Lower lobe of right lung (tissue), 2 donors: ENCODE results near the gene DNASE1L3. TPM values are rescaled to one million over a fixed set of nuclear protein-coding genes. Genes with fewer than 3 reads are reported as not detected.

Experiments used
- ATAC-seq, 2 donors: fragments of 200-7000 bp; cut with Tn5 transposase; one replicate each; pipeline ENCODE4 v1.9.1; 2020 to 2022; ENCODE audit warnings: mild to moderate bottlenecking in 2 of 2, moderate library complexity in 2 of 2
- DNase-seq: peaks from one replicate; pipeline ENCODE4 v3.0.0-alpha.2; 2020
- H3K27ac ChIP-seq: fragments of 200-600 bp; one replicate; pipeline ENCODE4 v1.8.0; 2022
- H3K27me3 ChIP-seq: fragments of 200-600 bp; one replicate; pipeline ENCODE4 v1.8.0; 2022; ENCODE audit warnings: low read depth
- H3K36me3 ChIP-seq: fragments of 200-600 bp; one replicate; pipeline ENCODE4 v1.8.0; 2022; ENCODE audit warnings: mild to moderate bottlenecking
- H3K4me1 ChIP-seq: fragments of 200-600 bp; one replicate; pipeline ENCODE4 v1.8.0; 2022
- H3K4me3 ChIP-seq: fragments of 200-600 bp; one replicate; pipeline ENCODE4 v1.8.0; 2022; ENCODE audit warnings: mild to moderate bottlenecking
- H3K9me3 ChIP-seq: fragments of 200-600 bp; one replicate; pipeline ENCODE4 v1.8.0; 2022
- CTCF ChIP-seq: fragments of 200-600 bp; IDR thresholded peaks from one replicate; pipeline ENCODE4 v1.8.0; 2022; ENCODE audit warnings: antibody characterized with exemption, mild to moderate bottlenecking
- intact Hi-C: fragments of 100-400 bp; cut with DNase I; formaldehyde crosslinking; loops from one replicate; pipeline ENCODE4 v1.11.0; 2022
- total RNA-seq: library from RNA; stranded (reverse); fragmentation: NEBNext Ultra II Directional; extraction: Animal tissue kit (Norgen Biotek cat#: 25700); gene quantifications from one replicate; pipeline ENCODE4 v1.2.1, GENCODE V29; 2021
- donor health status: DM: no; HTN: yes; CAD: no; lungs with severe emphysema.

Gene DNASE1L3
- total RNA-seq, 1 donor from 2014 or later: 12.0 TPM

DNA sequence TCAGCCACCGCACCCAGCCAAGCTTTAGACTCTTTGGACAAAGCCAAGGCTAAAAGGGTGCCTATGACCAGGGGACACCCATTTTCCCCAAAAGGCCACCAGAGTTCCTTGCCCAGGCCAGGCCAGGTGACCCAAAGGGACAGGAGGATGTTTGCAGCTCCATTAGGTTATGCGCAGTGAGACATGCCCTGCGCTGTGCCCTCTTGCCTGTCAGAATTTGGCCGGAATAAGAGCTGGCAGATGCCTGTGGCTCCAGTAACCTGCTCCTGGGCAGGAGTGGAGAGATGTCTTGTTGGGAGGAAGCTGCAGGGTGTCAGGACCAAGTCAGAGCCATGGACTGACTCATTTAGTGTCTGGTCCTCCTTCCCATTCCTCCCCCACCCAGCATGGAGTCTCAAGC is 20.5 kb downstream of the DNASE1L3 start:
- Histone ChIP-seq H3K9me3 (no peaks in the 10 kb centered on the region), H3K4me1 (peaks cover 16% of the 10 kb centered on the region), H3K4me3 (no peak overlapping the region), H3K27me3 (no peaks in the 10 kb centered on the region), H3K27ac (no peak overlapping the region), H3K36me3 (no peaks in the 10 kb centered on the region)
- ATAC-seq: no peak
- intact Hi-C loops: no loop called here
- TF ChIP-seq CTCF: no peak
- no peak for DNase-seq

- DNase-seq (no peak), ATAC-seq (no peak)
- intact Hi-C loops: no loop called here
- Histone ChIP-seq H3K27ac (peak overlapping the region; percentile 18), H3K27me3 (no peaks in the 10 kb centered on the region), H3K4me1 (peaks cover 16% of the 10 kb centered on the region), H3K9me3 (no peaks in the 10 kb centered on the region), H3K36me3 (no peaks in the 10 kb centered on the region), H3K4me3 (no peak overlapping the region)
- no peak for TF ChIP-seq CTCF
Measured at GRCh38 chr3:58189691-58190090, 21.1 kb downstream of the DNASE1L3 start.

- intact Hi-C loops: no loop called here
Measured at GRCh38 chr3:58188921-58189451, 21.8 kb downstream of the DNASE1L3 start.

GRCh38 chr3:58188173-58188564 is 22.6 kb downstream of the DNASE1L3 start:
- ATAC-seq (no peak), DNase-seq (no peak)
- Histone ChIP-seq H3K27ac (peak overlapping the region; percentile 12), H3K4me1 (peaks cover 16% of the 10 kb centered on the region), H3K4me3 (no peak overlapping the region), H3K9me3 (no peaks in the 10 kb centered on the region), H3K27me3 (no peaks in the 10 kb centered on the region), H3K36me3 (no peaks in the 10 kb centered on the region)
- intact Hi-C loops: no loop called here
- TF ChIP-seq CTCF: no peak

More at GRCh38 chr3:58188921-58189451, 21.8 kb downstream of the DNASE1L3 start:
- H3K27ac ChIP-seq: peak overlapping the region; percentile 12
- DNase-seq (no peak), ATAC-seq (peak in 1 of 2 donors; percentile 29)
- no peaks in the 10 kb centered on the region for H3K9me3 ChIP-seq
- H3K4me1 ChIP-seq: peaks cover 16% of the 10 kb centered on the region
- no peak overlapping the region for H3K4me3 ChIP-seq
- H3K27me3 ChIP-seq: no peaks in the 10 kb centered on the region
- no peaks in the 10 kb centered on the region for H3K36me3 ChIP-seq
- TF ChIP-seq CTCF: no peak

GRCh38 chr3:58184982-58185360 is 25.8 kb downstream of the DNASE1L3 start:
- no peaks in the 10 kb centered on the region for H3K36me3 ChIP-seq
- H3K27me3 ChIP-seq: no peaks in the 10 kb centered on the region
- intact Hi-C loops: no loop called here
- TF ChIP-seq CTCF: no peak
- peaks cover 16% of the 10 kb centered on the region for H3K4me1 ChIP-seq
- DNase-seq (no peak), ATAC-seq (no peak)
- H3K27ac ChIP-seq: no peak overlapping the region
- no peaks in the 10 kb centered on the region for H3K9me3 ChIP-seq
- no peak overlapping the region for H3K4me3 ChIP-seq
